Hepatocyte (in vitro differentiated cells): ENCODE measurements around the gene GPRIN2. TPM values are rescaled to one million over a fixed set of nuclear protein-coding genes. Genes with fewer than 3 reads are reported as not detected.

ENCODE experiments used
- DNase-seq: peaks from one replicate; pipeline ENCODE4 v3.0.0-alpha.2; 2016; ENCODE audit warnings: low spot score
- H2AFZ ChIP-seq: fragments of 200-600 bp; sonication (generic); 2 replicates; pipeline ENCODE4 v1.6.0; 2016; ENCODE audit warnings: antibody characterized with exemption, mild to moderate bottlenecking
- H3K27ac ChIP-seq: fragments of 200-600 bp; sonication (generic); 2 replicates; pipeline ENCODE4 v1.5.1; 2016; ENCODE audit warnings: mild to moderate bottlenecking
- H3K27me3 ChIP-seq: fragments of 200-600 bp; sonication (generic); 2 replicates; pipeline ENCODE4 v1.6.1; 2016
- H3K36me3 ChIP-seq: fragments of 200-600 bp; sonication (generic); replicated peaks from 2 replicates; pipeline ENCODE4 v1.5.1; 2016; ENCODE audit warnings: low read depth; ENCODE audit not compliant: insufficient read depth
- H3K4me1 ChIP-seq: fragments of 200-600 bp; sonication (generic); 2 replicates; pipeline ENCODE4 v1.5.1; 2016; ENCODE audit warnings: mild to moderate bottlenecking, moderate library complexity; ENCODE audit not compliant: insufficient read depth
- H3K4me2 ChIP-seq: fragments of 200-600 bp; sonication (generic); 2 replicates; pipeline ENCODE4 v1.6.0; 2016
- H3K4me3 ChIP-seq: fragments of 200-600 bp; sonication (generic); 2 replicates; pipeline ENCODE4 v1.5.1; 2016; ENCODE audit warnings: mild to moderate bottlenecking
- H3K79me2 ChIP-seq: fragments of 200-600 bp; sonication (generic); 2 replicates; pipeline ENCODE4 v1.6.0; 2017; ENCODE audit warnings: mild to moderate bottlenecking
- H3K9me2 ChIP-seq: fragments of 200-600 bp; sonication (generic); replicated peaks from 2 replicates; pipeline ENCODE4 v1.6.0; 2017; ENCODE audit warnings: mild to moderate bottlenecking; ENCODE audit not compliant: insufficient read depth
- H3K9me3 ChIP-seq: fragments of 200-600 bp; sonication (generic); 2 replicates; pipeline ENCODE4 v1.5.1; 2016; ENCODE audit warnings: low read depth, mild to moderate bottlenecking
- H4K20me1 ChIP-seq: fragments of 200-600 bp; sonication (generic); 2 replicates; pipeline ENCODE4 v1.6.0; 2016; ENCODE audit warnings: mild to moderate bottlenecking; ENCODE audit not compliant: insufficient read depth, poor library complexity, severe bottlenecking
- EZH2 ChIP-seq: fragments of 200-600 bp; sonication (generic); IDR thresholded peaks from 2 replicates; pipeline ENCODE4 v1.6.1; 2016; ENCODE audit warnings: antibody characterized with exemption, mild to moderate bottlenecking, borderline replicate concordance
- EZH2phosphoT487 ChIP-seq: fragments of 200-600 bp; sonication (generic); IDR thresholded peaks from one replicate; pipeline ENCODE4 v1.6.1; 2018; ENCODE audit warnings: antibody characterized with exemption, mild to moderate bottlenecking, low read depth, moderate library complexity; ENCODE audit not compliant: unreplicated experiment, severe bottlenecking
- WGBS: methylation state at CpG from one replicate; pipeline ENCODE4 v1.1.6; 2016; ENCODE audit warnings: low lambda C conversion rate; ENCODE audit errors: missing lambda C conversion rate; 5-methylcytosine and 5-hydroxymethylcytosine counted together
- polyA plus RNA-seq: library from polyadenylated mRNA; unstranded; fragments of >200 nt; fragmentation: Nextera tagmentation; extraction: Ambion mirVana; gene quantifications from 2 replicates; pipeline ENCODE4 v1.2.1, GENCODE V29; 2016
- total RNA-seq: library from RNA; depleted of rRNA; stranded (reverse); fragments of >200 nt; gene quantifications from 2 replicates; pipeline ENCODE4 v1.2.3, GENCODE V29; 2014
- TF ChIP-seq, protein P1 (sequence below): fragments of 200-600 bp; sonication (generic); IDR thresholded peaks from 2 replicates; pipeline ENCODE4 v1.5.1; 2016; ENCODE audit warnings: antibody characterized with exemption, mild to moderate bottlenecking; ENCODE audit not compliant: poor library complexity

Gene GPRIN2
- total and polyA plus RNA-seq, 2 experiments from 2014 or later = 15.0 to 23.4 TPM

DNA sequence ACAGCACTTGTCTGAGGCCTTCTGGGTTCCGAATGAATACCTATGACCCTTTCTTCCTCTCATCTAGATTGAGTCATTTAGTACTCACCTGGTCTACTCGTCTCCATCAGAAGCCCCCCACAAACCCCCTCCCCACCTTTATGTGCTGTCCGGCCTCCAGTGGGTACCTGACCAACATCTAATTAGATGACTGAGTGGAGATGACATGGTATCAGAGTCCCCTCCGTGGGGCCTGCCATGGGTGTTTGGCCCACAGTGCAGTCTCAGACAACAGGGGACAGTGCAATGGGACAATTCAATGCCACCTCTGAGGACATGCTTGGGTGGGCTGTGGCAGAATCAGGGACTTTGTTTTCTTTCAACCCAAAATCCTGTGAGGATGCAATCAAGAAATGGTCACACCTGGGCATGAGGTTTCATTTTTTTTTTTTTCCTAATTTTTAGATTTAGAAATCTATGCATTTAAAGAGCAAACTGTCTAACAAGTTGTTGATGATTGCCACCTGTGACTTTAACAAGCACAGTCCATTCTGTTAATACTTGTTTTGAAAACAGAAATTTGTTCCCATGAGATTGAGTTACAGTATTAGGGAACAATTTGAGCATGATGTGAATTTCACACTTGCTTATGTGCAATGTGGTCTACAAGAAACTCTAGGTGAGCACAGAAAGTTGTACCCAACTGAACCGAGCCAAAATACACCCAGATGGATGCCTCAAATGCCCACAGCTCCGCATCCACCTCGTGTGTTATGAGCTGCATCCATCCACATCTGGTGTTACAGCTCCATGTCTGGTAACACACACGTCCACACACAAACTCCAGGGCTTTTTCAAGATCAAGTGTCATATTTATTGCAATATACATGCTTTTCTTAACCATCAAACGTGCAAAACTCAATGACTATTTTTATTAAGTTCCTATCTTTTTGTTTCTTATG lies 27.5 kb downstream of the GPRIN2 start:
- H3K79me2 ChIP-seq = no peaks in the 10 kb centered on the region
- peaks cover 5% of the 10 kb centered on the region for H3K4me1 ChIP-seq
- no peaks in the 10 kb centered on the region for H3K9me3 ChIP-seq
- no peaks in the 10 kb centered on the region for H3K36me3 ChIP-seq
- no peak overlapping the region for H3K4me2 ChIP-seq
- H4K20me1 ChIP-seq = no peaks in the 10 kb centered on the region
- DNase-seq = no peak
- 89% methylated on average over 9 of the region's 9 CpGs for WGBS
- H3K9me2 ChIP-seq = no peaks in the 10 kb centered on the region
- H3K27me3 ChIP-seq = no peaks in the 10 kb centered on the region
- H2AFZ ChIP-seq = no peak overlapping the region
- no peak overlapping the region for H3K4me3 ChIP-seq
- TF ChIP-seq, protein P1, sequence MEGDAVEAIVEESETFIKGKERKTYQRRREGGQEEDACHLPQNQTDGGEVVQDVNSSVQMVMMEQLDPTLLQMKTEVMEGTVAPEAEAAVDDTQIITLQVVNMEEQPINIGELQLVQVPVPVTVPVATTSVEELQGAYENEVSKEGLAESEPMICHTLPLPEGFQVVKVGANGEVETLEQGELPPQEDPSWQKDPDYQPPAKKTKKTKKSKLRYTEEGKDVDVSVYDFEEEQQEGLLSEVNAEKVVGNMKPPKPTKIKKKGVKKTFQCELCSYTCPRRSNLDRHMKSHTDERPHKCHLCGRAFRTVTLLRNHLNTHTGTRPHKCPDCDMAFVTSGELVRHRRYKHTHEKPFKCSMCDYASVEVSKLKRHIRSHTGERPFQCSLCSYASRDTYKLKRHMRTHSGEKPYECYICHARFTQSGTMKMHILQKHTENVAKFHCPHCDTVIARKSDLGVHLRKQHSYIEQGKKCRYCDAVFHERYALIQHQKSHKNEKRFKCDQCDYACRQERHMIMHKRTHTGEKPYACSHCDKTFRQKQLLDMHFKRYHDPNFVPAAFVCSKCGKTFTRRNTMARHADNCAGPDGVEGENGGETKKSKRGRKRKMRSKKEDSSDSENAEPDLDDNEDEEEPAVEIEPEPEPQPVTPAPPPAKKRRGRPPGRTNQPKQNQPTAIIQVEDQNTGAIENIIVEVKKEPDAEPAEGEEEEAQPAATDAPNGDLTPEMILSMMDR = no peak
- TF ChIP-seq EZH2 (no peak), EZH2phosphoT487 (no peak)
- H3K27ac ChIP-seq = no peak overlapping the region

DNA sequence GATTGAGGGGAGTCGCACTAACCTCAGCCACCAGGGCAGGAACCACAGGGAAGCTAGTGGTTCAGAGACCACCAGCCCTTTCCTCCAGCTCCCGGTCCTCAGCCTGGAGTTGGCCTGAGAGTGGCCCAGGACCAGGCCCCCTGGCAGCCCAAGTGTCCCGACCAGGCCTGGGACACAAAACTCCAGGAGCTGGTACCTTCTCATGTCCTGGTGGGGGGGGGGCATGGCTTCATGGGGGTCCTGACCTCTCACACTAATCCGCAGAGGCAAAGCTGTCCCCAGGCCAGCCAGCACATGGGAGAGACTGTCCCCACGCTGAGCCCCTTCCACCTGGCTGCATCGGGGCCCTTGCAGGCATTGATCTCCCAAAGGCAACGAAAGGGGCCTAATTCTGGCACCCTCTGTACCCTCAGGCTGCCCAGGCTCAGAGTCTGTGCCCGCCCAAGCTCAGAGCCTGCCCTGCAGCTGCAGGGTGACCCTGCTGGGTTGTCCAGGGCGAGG lies 28.2 kb downstream of the GPRIN2 start:
- DNase-seq = no peak
- no peaks in the 10 kb centered on the region for H3K36me3 ChIP-seq
- WGBS = 94% methylated on average over 9 of the region's 9 CpGs
- peaks cover 13% of the 10 kb centered on the region for H3K4me1 ChIP-seq
- no peak overlapping the region for H2AFZ ChIP-seq
- H3K4me2 ChIP-seq = no peak overlapping the region
- no peak overlapping the region for H3K27ac ChIP-seq
- H3K79me2 ChIP-seq = no peaks in the 10 kb centered on the region
- H4K20me1 ChIP-seq = no peaks in the 10 kb centered on the region
- H3K9me3 ChIP-seq = no peaks in the 10 kb centered on the region
- H3K27me3 ChIP-seq = no peaks in the 10 kb centered on the region
- TF ChIP-seq EZH2phosphoT487 (no peak), EZH2 (no peak)
- TF ChIP-seq, protein P1 = no peak
- no peak overlapping the region for H3K4me3 ChIP-seq
- no peaks in the 10 kb centered on the region for H3K9me2 ChIP-seq

DNA sequence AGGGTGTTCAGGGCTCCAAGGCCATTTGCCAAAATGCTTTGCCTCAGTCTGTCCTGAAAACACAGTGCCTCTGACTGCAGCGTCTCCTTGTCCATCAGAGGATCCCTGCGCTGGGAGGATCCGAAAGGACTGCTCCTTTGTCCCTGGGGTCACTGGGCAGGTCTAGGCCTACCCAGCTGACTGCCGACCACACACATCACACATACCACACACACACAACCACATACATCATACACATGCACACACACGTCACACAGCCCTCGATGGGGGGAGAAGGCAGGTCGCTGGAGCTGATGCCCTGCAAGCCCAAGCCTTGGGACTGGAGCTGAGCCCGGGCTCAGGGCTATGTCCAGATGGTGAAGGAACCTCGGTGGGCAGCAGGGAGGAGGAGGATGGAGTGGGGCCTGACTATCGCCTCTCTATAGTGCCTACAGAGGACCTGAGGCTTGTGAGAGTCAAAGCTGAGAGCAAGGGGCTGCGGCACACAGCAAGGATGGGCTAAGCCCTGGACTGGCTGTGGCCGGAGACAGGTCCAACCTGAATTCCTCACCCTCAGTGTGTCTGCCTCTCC lies 29.1 kb downstream of the GPRIN2 start:
- 92% methylated on average over 12 of the region's 12 CpGs for WGBS
- Histone ChIP-seq H3K4me1 (peaks cover 15% of the 10 kb centered on the region), H3K36me3 (no peaks in the 10 kb centered on the region), H3K9me2 (no peaks in the 10 kb centered on the region), H4K20me1 (no peaks in the 10 kb centered on the region), H3K79me2 (no peaks in the 10 kb centered on the region), H3K27me3 (no peaks in the 10 kb centered on the region), H3K4me2 (no peak overlapping the region), H3K27ac (no peak overlapping the region), H3K4me3 (no peak overlapping the region), H3K9me3 (no peaks in the 10 kb centered on the region), H2AFZ (no peak overlapping the region)
- no peak for TF ChIP-seq EZH2
- no peak for TF ChIP-seq EZH2phosphoT487
- TF ChIP-seq, protein P1 = no peak
- DNase-seq = no peak
